Progenitor cell of endocrine pancreas (in vitro differentiated cells): ENCODE data around the gene PACS2. TPM values are rescaled to one million over a fixed set of nuclear protein-coding genes. Genes with fewer than 3 reads are reported as not detected.
A peak's percentile ranks its signal among the peaks of the same experiment; 100 is the strongest.
"Not testable (repeated sequence)": the region's sequence is repeated elsewhere in the genome, so short reads cannot be mapped to it uniquely, and the experiment has no call there.

Source experiments
- DNase-seq: peaks from one replicate; pipeline ENCODE4 v3.0.0; 2021; ENCODE audit warnings: low spot score; ENCODE audit not compliant: unreplicated experiment
- H3K27ac Mint-ChIP-seq: 2 replicates; pipeline ENCODE4 v1.8.0; 2021; ENCODE audit warnings: mild to moderate bottlenecking, moderate library complexity, mixed read lengths
- H3K27me3 Mint-ChIP-seq: 2 replicates; pipeline ENCODE4 v1.8.0; 2021; ENCODE audit warnings: mixed read lengths
- H3K36me3 Mint-ChIP-seq: 2 replicates; pipeline ENCODE4 v1.8.0; 2022; ENCODE audit warnings: mixed read lengths; ENCODE audit not compliant: insufficient read depth
- H3K4me1 Mint-ChIP-seq: 2 replicates; pipeline ENCODE4 v1.8.0; 2021; ENCODE audit warnings: low read depth, mixed read lengths
- H3K4me3 Mint-ChIP-seq: 2 replicates; pipeline ENCODE4 v1.8.0; 2021; ENCODE audit warnings: low read depth, mild to moderate bottlenecking, moderate library complexity, mixed read lengths
- H3K9me3 Mint-ChIP-seq: 2 replicates; pipeline ENCODE4 v1.8.0; 2021; ENCODE audit warnings: low read depth, mixed read lengths
- CTCF ChIP-seq: fragments of 200-600 bp; sonication (generic); IDR thresholded peaks from one replicate; pipeline ENCODE4 v1.5.0; 2021; ENCODE audit warnings: antibody characterized with exemption, mild to moderate bottlenecking; ENCODE audit not compliant: unreplicated experiment
- total RNA-seq: library from RNA; stranded (reverse); gene quantifications from 2 replicates; pipeline ENCODE4 v1.2.1, GENCODE V29; 2021

The PACS2 gene
- total RNA-seq, 1 donor from 2014 or later: 193 TPM

GRCh38 chr14:105290621-105291346 is 23.8 kb upstream of the PACS2 start:
- no peaks in the 10 kb centered on the region for H3K27me3 Mint-ChIP-seq
- DNase-seq: no peak
- H3K27ac Mint-ChIP-seq: peak overlapping the region; percentile 76
- H3K4me1 Mint-ChIP-seq: peaks cover 2% of the 10 kb centered on the region
- H3K4me3 Mint-ChIP-seq: no peak overlapping the region
- H3K9me3 Mint-ChIP-seq: no peaks in the 10 kb centered on the region
- no peak for TF ChIP-seq CTCF
- H3K36me3 Mint-ChIP-seq: no peaks in the 10 kb centered on the region

- Mint-ChIP-seq H3K4me3 (no peak overlapping the region), H3K27me3 (no peaks in the 10 kb centered on the region), H3K27ac (no peak overlapping the region), H3K4me1 (peaks cover 2% of the 10 kb centered on the region), H3K9me3 (no peaks in the 10 kb centered on the region), H3K36me3 (no peaks in the 10 kb centered on the region)
- DNase-seq: no peak
- TF ChIP-seq CTCF: no peak
These were observed 21.5 kb upstream of the PACS2 start for GRCh38 chr14:105292826-105293711.

- Mint-ChIP-seq H3K4me1 (peaks cover 2% of the 10 kb centered on the region), H3K36me3 (no peaks in the 10 kb centered on the region), H3K4me3 (no peak overlapping the region), H3K9me3 (no peaks in the 10 kb centered on the region), H3K27me3 (no peaks in the 10 kb centered on the region), H3K27ac (no peak overlapping the region)
- TF ChIP-seq CTCF: no peak
- no peak for DNase-seq
These were observed 20.4 kb upstream of the PACS2 start for GRCh38 chr14:105294142-105294597.

- not testable (repeated sequence) for H3K27ac Mint-ChIP-seq, H3K9me3 Mint-ChIP-seq, H3K36me3 Mint-ChIP-seq, DNase-seq, H3K27me3 Mint-ChIP-seq, H3K4me3 Mint-ChIP-seq
- peaks cover 10% of the 10 kb centered on the region for H3K4me1 Mint-ChIP-seq
These were observed 17.2 kb upstream of the PACS2 start for GRCh38 chr14:105297311-105297710.

GRCh38 chr14:105299654-105300541 is 14.7 kb upstream of the PACS2 start:
- no peaks in the 10 kb centered on the region for H3K36me3 Mint-ChIP-seq
- peak overlapping the region; percentile 64 for H3K27ac Mint-ChIP-seq
- peak overlapping the region; percentile 77 for H3K4me3 Mint-ChIP-seq
- peaks cover 9% of the 10 kb centered on the region for H3K4me1 Mint-ChIP-seq
- no peak for TF ChIP-seq CTCF
- H3K9me3 Mint-ChIP-seq: no peaks in the 10 kb centered on the region
- DNase-seq: no peak
- peaks cover 4% of the 10 kb centered on the region for H3K27me3 Mint-ChIP-seq
